DND-41 (cell line): Measurements from ENCODE around the gene DHRS4L2.
"Not testable (repeated sequence)": the region's sequence is repeated elsewhere in the genome, so short reads cannot be mapped to it uniquely, and the experiment has no call there.

Experiments used
- ATAC-seq: fragments of 200-7000 bp; cut with Tn5 transposase; 3 replicates; pipeline ENCODE4 v1.9.1; 2021; ENCODE audit warnings: low read depth; ENCODE audit not compliant: insufficient read depth
- DNase-seq: peaks from one replicate; pipeline ENCODE4 v3.0.0-alpha.2; 2020
- H2AFZ ChIP-seq: 2 replicates; pipeline ENCODE4 v1.6.0; 2012; ENCODE audit warnings: low read depth, low read length
- H3K27ac ChIP-seq: 2 replicates; pipeline ENCODE4 v1.5.1; 2012; ENCODE audit warnings: low read length, inconsistent platforms
- H3K27me3 ChIP-seq: fragments of 200-600 bp; sonication (generic); 2 replicates; pipeline ENCODE4 v1.6.0; 2012; ENCODE audit warnings: low read length, mild to moderate bottlenecking, inconsistent platforms; ENCODE audit not compliant: insufficient read depth, poor library complexity
- H3K36me3 ChIP-seq: 2 replicates; pipeline ENCODE4 v1.5.1; 2012; ENCODE audit warnings: low read length, inconsistent platforms; ENCODE audit not compliant: insufficient read depth
- H3K4me1 ChIP-seq: 2 replicates; pipeline ENCODE4 v1.5.1; 2012; ENCODE audit warnings: mild to moderate bottlenecking, low read length; ENCODE audit not compliant: insufficient read depth
- H3K4me2 ChIP-seq: 2 replicates; pipeline ENCODE4 v1.6.0; 2012; ENCODE audit warnings: mild to moderate bottlenecking, moderate library complexity, low read length, inconsistent platforms; ENCODE audit not compliant: insufficient read depth
- H3K4me3 ChIP-seq, 2 experiments: fragments of 200-600 bp in 1 of 2; shearing (Covaris generic) in 1 of 2; 2 replicates each; pipeline ENCODE4 v1.5.1; 2012 to 2016; ENCODE audit warnings: inconsistent platforms in 2 of 2, low read length in 2 of 2, mild to moderate bottlenecking in 2 of 2, low read depth in 1 of 2, moderate library complexity in 1 of 2
- H3K79me2 ChIP-seq: 2 replicates; pipeline ENCODE4 v1.6.0; 2012; ENCODE audit warnings: low read length, inconsistent platforms; ENCODE audit not compliant: insufficient read depth
- H3K9ac ChIP-seq: 2 replicates; pipeline ENCODE4 v1.6.0; 2012; ENCODE audit warnings: low read depth, mild to moderate bottlenecking, inconsistent platforms, low read length, moderate library complexity
- H3K9me3 ChIP-seq: 2 replicates; pipeline ENCODE4 v1.5.1; 2012; ENCODE audit warnings: low read length, moderate library complexity, mild to moderate bottlenecking, inconsistent platforms; ENCODE audit not compliant: insufficient read depth, severe bottlenecking
- H4K20me1 ChIP-seq: 2 replicates; pipeline ENCODE4 v1.6.0; 2012; ENCODE audit warnings: low read length; ENCODE audit not compliant: insufficient read depth
- EZH2 ChIP-seq: IDR thresholded peaks from 3 replicates; pipeline ENCODE4 v1.6.1; 2012; ENCODE audit warnings: borderline replicate concordance, low read depth, mild to moderate bottlenecking, moderate library complexity, low read length, inconsistent platforms; ENCODE audit not compliant: severe bottlenecking
- TF ChIP-seq, protein P1 (sequence below): IDR thresholded peaks from 2 replicates; pipeline ENCODE4 v1.5.1; 2012; ENCODE audit warnings: borderline replicate concordance, low read length, moderate library complexity, mild to moderate bottlenecking; ENCODE audit not compliant: poor library complexity, severe bottlenecking; ENCODE audit errors: extremely low read depth

Gene DHRS4L2

DNA sequence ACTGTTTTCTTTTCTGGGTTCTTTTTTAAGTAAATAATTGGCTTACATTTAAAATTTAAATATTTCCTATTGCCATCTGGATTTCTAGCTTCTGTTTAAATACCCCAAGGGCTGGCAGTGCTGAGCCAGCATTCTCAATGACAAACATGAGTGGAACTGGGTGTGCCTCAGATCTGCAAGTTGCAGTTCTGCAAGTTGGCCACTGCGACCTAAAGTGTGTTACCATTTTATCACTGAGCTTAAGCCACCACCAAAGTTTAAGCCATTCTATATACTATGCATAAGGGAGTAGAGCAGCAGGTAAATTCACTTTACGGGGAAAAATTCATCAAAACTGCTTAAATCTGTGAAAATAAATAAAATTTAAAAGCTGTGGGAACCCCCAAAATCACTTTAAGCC lies 11.5 kb upstream of the DHRS4L2 start:
- H3K4me2 ChIP-seq, H3K4me3 ChIP-seq, H3K27me3 ChIP-seq, DNase-seq, H3K36me3 ChIP-seq, H3K9ac ChIP-seq, H2AFZ ChIP-seq, H3K4me1 ChIP-seq, H3K9me3 ChIP-seq, H3K27ac ChIP-seq, H3K79me2 ChIP-seq, H4K20me1 ChIP-seq: not testable (repeated sequence)
- TF ChIP-seq, protein P1, sequence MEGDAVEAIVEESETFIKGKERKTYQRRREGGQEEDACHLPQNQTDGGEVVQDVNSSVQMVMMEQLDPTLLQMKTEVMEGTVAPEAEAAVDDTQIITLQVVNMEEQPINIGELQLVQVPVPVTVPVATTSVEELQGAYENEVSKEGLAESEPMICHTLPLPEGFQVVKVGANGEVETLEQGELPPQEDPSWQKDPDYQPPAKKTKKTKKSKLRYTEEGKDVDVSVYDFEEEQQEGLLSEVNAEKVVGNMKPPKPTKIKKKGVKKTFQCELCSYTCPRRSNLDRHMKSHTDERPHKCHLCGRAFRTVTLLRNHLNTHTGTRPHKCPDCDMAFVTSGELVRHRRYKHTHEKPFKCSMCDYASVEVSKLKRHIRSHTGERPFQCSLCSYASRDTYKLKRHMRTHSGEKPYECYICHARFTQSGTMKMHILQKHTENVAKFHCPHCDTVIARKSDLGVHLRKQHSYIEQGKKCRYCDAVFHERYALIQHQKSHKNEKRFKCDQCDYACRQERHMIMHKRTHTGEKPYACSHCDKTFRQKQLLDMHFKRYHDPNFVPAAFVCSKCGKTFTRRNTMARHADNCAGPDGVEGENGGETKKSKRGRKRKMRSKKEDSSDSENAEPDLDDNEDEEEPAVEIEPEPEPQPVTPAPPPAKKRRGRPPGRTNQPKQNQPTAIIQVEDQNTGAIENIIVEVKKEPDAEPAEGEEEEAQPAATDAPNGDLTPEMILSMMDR: peak; percentile 31
- peak; percentile 86 for ATAC-seq

DNA sequence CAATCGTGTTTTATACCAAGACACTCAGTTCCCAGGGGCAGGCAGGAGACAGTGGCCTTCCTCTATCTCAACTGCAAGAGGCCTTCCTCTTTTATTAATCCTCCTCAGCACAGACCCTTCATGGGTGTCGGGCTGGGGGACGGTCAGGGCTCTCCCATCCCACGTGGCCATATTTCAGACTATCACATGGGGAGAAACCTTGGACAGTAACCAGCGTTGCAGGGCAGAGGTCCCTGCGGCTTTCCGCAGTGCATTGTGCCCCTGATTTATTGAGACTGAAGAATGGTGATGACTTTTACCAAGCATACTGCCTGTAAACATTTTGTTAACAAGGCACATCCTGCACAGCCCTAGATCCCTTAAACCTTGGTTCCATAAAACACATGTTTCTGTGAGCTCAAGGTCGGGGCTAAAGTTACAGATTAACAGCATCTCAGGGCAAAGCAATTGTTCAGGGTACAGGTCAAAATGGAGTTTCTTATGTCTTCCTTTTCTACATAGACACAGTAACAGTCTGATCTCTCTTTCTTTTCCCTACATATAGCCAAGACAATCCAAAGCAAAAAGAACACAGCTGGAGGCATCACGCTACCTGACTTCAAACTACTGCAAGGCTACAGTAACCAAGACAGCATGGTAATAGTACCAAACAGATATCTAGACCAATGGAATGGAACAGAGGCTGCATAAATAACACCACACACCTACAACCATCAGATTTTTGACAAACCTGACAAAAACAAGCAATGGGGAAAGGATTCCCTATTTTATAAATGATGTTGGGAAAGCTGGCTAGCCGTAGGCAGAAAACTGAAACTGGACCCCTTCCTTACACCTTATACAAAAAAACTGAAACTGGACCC lies 6.5 kb upstream of the DHRS4L2 start:
- not testable (repeated sequence) for ATAC-seq, H3K36me3 ChIP-seq, H3K4me2 ChIP-seq, H2AFZ ChIP-seq, H4K20me1 ChIP-seq, DNase-seq, H3K27me3 ChIP-seq, H3K79me2 ChIP-seq, H3K9me3 ChIP-seq, H3K4me3 ChIP-seq, H3K9ac ChIP-seq, H3K27ac ChIP-seq
- H3K4me1 ChIP-seq: peaks cover 31% of the 10 kb centered on the region

- no peak overlapping the region for H3K9ac ChIP-seq
- H3K9me3 ChIP-seq: no peaks in the 10 kb centered on the region
- H3K4me3 ChIP-seq: no peak overlapping the region
- H2AFZ ChIP-seq: no peak overlapping the region
- H3K4me1 ChIP-seq: peaks cover 56% of the 10 kb centered on the region
- ATAC-seq (no peak), DNase-seq (peak; percentile 35)
- peaks cover 13% of the 10 kb centered on the region for H3K79me2 ChIP-seq
- no peaks in the 10 kb centered on the region for H3K27me3 ChIP-seq
- H3K36me3 ChIP-seq: peaks cover 4% of the 10 kb centered on the region; the same call in 1 of the 2 replicates
- peak overlapping the region; percentile 83 for H3K27ac ChIP-seq
- H4K20me1 ChIP-seq: no peaks in the 10 kb centered on the region
- no peak overlapping the region for H3K4me2 ChIP-seq
- TF ChIP-seq, protein P1: no peak
- no peak for TF ChIP-seq EZH2
These were observed 3.7 kb upstream of the DHRS4L2 start for GRCh38 chr14:23984891-23985602.

GRCh38 chr14:23988223-23988606 lies 514 bp upstream of the DHRS4L2 start:
- H3K9me3 ChIP-seq, DNase-seq, H3K27me3 ChIP-seq, H4K20me1 ChIP-seq, H3K36me3 ChIP-seq: not testable (repeated sequence)
- Histone ChIP-seq H3K9ac (peak overlapping the region; percentile 74), H3K79me2 (peaks cover 15% of the 10 kb centered on the region), H3K4me3 (peak overlapping the region; percentile 39 to 63; a peak in 2 of 4 replicates), H2AFZ (peak overlapping the region; percentile 67; the same call in 1 of the 2 replicates), H3K27ac (peak overlapping the region; percentile 89), H3K4me1 (peaks cover 58% of the 10 kb centered on the region), H3K4me2 (peak overlapping the region; percentile 76)
- peak; percentile 12; the same call in 2 of the 3 replicates for ATAC-seq

- peaks cover 15% of the 10 kb centered on the region for H3K79me2 ChIP-seq
- peak overlapping the region; percentile 74 for H3K9ac ChIP-seq
- H3K4me3 ChIP-seq: peak overlapping the region; percentile 39 to 63; a peak in 3 of 4 replicates
- not testable (repeated sequence) for ATAC-seq, H3K36me3 ChIP-seq, H3K9me3 ChIP-seq, DNase-seq, H3K27me3 ChIP-seq, H2AFZ ChIP-seq, H4K20me1 ChIP-seq
- peak overlapping the region; percentile 89 for H3K27ac ChIP-seq
- H3K4me2 ChIP-seq: peak overlapping the region; percentile 76
- H3K4me1 ChIP-seq: peaks cover 50% of the 10 kb centered on the region
These were observed 1.2 kb downstream of the DHRS4L2 start for GRCh38 chr14:23989734-23990445.

DNA sequence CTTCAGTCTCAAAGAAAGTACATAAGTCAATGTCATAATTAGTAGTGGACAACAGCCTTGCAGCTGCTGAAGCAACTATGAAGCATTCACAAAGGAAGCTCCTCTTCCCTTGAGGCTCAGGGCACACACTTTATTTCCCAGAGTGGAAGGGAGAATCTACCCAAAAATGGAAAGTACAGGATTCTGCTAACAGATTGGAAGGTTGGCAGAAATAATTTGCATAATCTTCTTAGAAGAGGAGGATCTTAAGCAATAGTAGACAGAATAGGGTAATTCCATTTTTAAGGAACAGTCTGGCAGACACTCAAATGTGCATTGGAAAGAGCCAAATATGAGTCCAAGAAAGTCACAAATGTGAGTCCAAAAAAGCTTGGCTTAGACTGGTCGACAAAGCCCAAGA lies 2.2 kb downstream of the DHRS4L2 start:
- not testable (repeated sequence) for H3K4me2 ChIP-seq, H3K9me3 ChIP-seq, H4K20me1 ChIP-seq, H2AFZ ChIP-seq, DNase-seq, ATAC-seq, H3K9ac ChIP-seq, H3K27ac ChIP-seq, H3K4me3 ChIP-seq, H3K36me3 ChIP-seq, H3K27me3 ChIP-seq
- peaks cover 39% of the 10 kb centered on the region for H3K4me1 ChIP-seq
- peaks cover 15% of the 10 kb centered on the region for H3K79me2 ChIP-seq
